DOHH2 (cell line): ENCODE measurements around the gene RYR2.

Experiments used
- CTCF ChIP-seq: fragments of 200-600 bp; sonication (generic); IDR thresholded peaks from one replicate; pipeline ENCODE4 v1.5.1; 2014; ENCODE audit warnings: antibody characterized with exemption, mild to moderate bottlenecking, low read depth, low read length; ENCODE audit not compliant: poor library complexity, severe bottlenecking
- EZH2phosphoT487 ChIP-seq: fragments of 200-600 bp; sonication (generic); IDR thresholded peaks from 2 replicates; pipeline ENCODE4 v1.6.1; 2017; ENCODE audit warnings: borderline replicate concordance, mild to moderate bottlenecking, antibody characterized with exemption, low read length, moderate library complexity, mixed read lengths

GRCh38 chr1:237205400-237206064 lies 163.5 kb downstream of the RYR2 start:
- TF ChIP-seq CTCF (no peak), EZH2phosphoT487 (no peak)
